GM12892 (cell line): ENCODE results near the gene GADD45G.

ENCODE experiments used
- DNase-seq: peaks from one replicate; pipeline ENCODE4 v3.0.0; 2011; ENCODE audit not compliant: insufficient read length
- FAIRE-seq: peaks from 2 replicates; lab custom pipeline; 2011; peaks lifted over from hg19 to GRCh38; lab: Jason Lieb, UNC
- POLR2A ChIP-seq: IDR thresholded peaks from 2 replicates; pipeline ENCODE4 v1.6.1; 2011; ENCODE audit warnings: low read depth, low read length, control low read depth
- POLR2AphosphoS5 ChIP-seq: IDR thresholded peaks from 2 replicates; pipeline ENCODE4 v1.6.1; 2011; ENCODE audit warnings: low read depth, low read length, control low read depth
- TAF1 ChIP-seq: IDR thresholded peaks from 2 replicates; pipeline ENCODE4 v1.6.1; 2011; ENCODE audit warnings: low read depth, mild to moderate bottlenecking, control low read depth, low read length, borderline replicate concordance

The GADD45G gene

DNA sequence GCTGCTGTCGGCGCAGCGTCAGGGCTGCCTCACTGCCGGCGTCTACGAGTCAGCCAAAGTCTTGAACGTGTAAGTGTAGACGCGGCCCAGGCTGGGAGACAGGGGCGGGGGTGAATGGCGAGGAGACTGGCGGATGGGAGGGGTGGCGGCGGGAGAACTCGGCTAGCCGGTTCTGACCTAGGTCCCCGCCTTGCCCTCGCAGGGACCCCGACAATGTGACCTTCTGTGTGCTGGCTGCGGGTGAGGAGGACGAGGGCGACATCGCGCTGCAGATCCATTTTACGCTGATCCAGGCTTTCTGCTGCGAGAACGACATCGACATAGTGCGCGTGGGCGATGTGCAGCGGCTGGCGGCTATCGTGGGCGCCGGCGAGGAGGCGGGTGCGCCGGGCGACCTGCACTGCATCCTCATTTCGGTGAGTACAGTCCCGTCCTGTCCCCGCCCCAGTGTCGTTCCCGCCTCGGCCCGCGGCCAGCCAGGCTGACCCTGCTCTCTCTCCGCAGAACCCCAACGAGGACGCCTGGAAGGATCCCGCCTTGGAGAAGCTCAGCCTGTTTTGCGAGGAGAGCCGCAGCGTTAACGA lies 745 bp downstream of the GADD45G start:
- no peak for TF ChIP-seq POLR2A
- no peak for TF ChIP-seq TAF1
- no peak for DNase-seq
- FAIRE-seq, result peak; percentile 92

DNA sequence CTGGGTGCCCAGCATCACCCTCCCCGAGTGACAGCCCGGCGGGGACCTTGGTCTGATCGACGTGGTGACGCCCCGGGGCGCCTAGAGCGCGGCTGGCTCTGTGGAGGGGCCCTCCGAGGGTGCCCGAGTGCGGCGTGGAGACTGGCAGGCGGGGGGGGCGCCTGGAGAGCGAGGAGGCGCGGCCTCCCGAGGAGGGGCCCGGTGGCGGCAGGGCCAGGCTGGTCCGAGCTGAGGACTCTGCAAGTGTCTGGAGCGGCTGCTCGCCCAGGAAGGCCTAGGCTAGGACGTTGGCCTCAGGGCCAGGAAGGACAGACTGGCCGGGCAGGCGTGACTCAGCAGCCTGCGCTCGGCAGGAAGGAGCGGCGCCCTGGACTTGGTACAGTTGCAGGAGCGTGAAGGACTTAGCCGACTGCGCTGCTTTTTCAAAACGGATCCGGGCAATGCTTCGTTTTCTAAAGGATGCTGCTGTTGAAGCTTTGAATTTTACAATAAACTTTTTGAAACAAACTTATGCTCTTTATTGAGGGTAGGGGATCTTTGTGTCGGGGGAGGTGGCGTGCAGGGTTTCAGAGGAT lies 1.3 kb downstream of the GADD45G start:
- DNase-seq (no peak), FAIRE-seq (peak; percentile 54)
- no peak for TF ChIP-seq TAF1
- TF ChIP-seq POLR2AphosphoS5, result no peak
- TF ChIP-seq POLR2A, result no peak

DNA sequence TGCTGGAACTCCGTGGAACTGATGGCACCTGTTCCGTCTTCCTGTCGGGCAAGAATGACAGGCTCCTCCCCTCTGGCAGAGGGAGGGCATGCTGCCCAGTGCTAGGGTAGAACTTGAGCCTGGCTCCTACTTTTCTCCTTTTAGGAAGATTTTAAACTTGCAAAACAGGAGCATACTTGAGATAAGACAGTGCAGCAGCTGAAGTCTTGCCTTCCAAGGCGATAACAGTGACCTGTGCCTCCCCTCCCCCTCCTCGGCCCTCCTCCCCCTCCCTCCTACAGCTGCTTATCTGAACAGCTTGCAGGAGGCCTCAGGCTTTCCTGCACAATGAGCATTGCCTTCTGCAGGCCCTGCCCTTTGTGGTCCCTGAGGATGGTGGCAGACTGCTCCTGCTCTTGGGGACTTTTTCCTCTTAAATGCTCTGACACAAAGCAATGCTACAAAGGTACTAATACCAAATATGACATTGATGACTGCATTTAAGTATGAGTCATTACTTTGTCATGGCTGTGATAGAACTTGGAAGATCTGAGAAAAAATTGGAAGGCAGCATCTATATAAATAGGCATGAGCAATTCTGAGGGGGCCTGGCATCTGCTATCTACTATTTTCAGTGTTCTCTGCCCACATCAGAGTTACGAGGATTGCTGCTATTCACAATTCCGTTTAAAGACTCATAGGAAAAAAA lies 2.0 kb downstream of the GADD45G start:
- DNase-seq (no peak), FAIRE-seq (peak; percentile 38)

DNA sequence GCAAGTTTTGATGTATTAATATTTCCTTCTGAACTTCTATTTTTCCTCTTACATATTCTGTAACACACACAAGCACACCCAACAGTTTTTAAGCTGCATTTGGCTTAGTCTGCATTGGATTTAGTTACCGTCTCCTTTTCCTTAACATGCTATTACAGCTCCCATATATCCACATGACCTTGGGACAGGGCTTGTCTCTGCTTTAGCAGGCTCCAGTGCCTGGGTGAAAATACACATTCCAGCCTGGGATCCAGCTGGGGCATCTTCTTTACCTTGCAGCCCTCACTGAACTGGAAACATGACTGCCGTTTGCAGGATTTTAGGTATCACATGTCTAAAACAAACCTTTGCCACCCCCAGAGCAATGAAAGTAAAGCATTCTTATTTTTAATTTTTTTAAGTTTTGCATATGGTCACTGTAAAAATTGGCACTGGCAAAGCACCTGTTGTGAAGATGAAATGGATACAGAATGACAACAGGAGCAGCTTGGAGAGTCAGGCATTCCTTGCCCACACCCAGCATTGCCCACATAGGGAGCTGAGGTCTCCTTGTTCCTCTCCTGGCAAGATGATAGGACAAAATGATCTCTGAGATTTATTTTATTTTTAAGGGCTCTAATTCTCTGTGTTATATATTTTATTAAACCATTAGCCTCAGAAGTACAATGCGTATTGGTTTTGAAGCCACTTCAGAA lies 4.0 kb downstream of the GADD45G start:
- FAIRE-seq, result no peak
- TF ChIP-seq POLR2A, result no peak
- TF ChIP-seq TAF1, result no peak
- TF ChIP-seq POLR2AphosphoS5, result no peak
- no peak for DNase-seq

More for the DNA sequence above, 2.0 kb downstream of the GADD45G start:
- TF ChIP-seq POLR2AphosphoS5, result no peak
- TF ChIP-seq TAF1, result no peak

DNA sequence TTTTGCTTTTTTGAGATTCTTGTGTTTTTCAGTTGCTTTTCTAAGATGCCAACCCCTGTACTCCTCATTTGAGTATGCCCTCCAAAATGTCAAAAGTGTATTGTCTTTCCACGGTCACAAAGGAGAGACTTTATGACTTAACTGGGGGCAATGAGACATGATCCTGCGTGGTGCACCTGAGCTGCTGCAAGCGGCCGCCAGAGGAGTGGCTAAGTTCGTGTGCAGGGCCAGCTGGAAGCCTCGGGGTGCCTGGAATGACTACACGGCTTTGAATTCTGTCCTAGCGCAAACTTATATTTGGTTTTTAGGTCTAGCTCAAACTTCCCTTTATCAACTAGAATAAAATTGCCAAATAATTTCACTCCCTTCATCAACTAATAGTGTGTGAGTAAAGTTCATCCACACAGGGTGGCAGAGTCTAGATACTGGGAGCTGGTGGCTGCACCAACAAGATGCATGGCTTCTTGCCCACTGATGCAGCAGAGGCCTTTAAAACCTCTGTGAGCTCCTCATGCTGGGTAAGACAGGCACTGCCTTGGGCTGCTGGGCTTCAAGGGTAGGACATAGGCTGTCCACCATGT lies 4.7 kb downstream of the GADD45G start:
- TF ChIP-seq POLR2AphosphoS5 (no peak), POLR2A (no peak), TAF1 (no peak)
- no peak for FAIRE-seq

DNA sequence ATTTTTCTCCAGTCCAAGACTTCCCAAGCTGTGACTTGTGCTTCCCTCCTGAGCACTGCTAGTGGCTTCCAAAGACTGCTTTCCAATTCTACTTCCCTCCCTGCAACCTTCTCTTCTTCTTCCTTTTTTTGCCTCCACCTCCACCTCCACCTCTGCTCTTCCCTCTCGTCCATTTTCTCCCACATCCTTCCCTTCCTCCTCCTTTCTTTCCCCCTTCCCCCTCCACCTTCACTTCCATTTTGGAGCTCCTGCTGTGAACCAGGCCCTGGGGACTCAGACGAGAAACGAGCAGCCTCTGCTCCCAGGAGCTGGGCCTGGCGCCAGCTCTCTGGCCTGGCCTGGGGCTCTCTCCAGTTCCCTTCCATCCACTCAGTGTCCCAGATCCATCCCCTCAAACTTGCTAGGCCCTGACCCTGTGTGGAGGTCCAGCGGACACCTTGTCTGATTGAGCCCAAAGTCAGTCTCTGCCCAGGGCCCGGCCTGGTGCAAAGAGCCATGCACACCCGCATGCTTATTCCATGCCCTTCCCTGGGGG lies 5.6 kb downstream of the GADD45G start:
- TF ChIP-seq POLR2AphosphoS5 (no peak), TAF1 (no peak), POLR2A (no peak)
- no peak for DNase-seq
- no peak for FAIRE-seq

More for the DNA sequence above, 4.7 kb downstream of the GADD45G start:
- no peak for DNase-seq

DNA sequence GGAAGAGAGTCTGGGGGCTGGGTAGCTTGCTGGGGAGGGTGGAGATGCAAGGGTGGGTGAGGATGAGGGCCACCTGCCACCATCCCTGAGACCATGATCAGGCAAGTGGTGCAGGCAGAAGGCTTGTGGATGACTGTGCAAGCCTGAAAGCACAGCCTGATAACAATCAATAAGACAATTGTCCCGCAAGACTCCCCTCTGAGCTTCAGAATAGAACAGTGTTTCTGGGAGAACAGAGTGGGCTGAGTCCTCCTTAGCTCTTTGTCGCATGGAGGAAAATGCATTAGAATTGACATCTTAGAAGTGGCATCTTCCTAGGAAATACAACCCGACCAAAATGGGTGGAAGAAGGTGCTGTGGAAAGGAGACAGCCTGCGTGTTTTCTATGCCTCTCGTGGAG lies 6.6 kb downstream of the GADD45G start:
- TF ChIP-seq POLR2A (no peak), TAF1 (no peak), POLR2AphosphoS5 (no peak)
- DNase-seq (no peak), FAIRE-seq (no peak)

DNA sequence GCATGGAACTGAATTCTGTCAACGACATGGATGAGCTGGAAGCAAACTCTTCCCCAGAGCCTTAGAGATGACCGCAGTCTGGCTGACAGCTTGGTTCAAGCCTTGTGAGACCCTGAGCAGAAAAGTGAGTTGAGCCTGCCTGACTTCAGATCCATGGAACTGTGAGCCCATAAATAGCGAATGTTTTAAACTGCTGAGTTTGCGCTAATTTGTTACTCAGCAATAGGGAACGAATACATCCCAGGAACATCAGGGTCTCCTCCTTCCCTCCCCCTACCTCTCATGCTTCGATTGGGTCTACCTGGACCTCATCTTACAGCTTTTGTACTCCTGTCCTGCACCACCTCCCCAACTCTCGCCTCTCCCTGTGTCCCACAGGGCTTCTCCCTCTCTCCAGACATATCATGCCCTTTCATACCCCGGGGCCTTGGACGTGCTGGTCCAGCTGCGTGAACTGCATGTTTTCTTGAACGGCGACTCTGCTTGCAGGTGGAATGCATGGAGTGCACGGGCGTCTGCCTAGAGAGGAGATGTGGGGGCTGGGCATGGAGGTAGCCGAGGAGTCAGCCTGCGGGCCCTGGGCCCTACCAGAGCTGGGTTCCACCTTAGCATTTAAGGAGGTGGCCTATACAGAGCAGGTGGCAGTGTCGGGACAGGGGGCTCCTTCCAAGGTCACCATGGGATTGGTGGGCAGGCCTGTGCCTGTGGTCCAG lies 7.9 kb downstream of the GADD45G start:
- no peak for FAIRE-seq
- DNase-seq, result no peak
- no peak for TF ChIP-seq POLR2A
- no peak for TF ChIP-seq TAF1
- no peak for TF ChIP-seq POLR2AphosphoS5

DNA sequence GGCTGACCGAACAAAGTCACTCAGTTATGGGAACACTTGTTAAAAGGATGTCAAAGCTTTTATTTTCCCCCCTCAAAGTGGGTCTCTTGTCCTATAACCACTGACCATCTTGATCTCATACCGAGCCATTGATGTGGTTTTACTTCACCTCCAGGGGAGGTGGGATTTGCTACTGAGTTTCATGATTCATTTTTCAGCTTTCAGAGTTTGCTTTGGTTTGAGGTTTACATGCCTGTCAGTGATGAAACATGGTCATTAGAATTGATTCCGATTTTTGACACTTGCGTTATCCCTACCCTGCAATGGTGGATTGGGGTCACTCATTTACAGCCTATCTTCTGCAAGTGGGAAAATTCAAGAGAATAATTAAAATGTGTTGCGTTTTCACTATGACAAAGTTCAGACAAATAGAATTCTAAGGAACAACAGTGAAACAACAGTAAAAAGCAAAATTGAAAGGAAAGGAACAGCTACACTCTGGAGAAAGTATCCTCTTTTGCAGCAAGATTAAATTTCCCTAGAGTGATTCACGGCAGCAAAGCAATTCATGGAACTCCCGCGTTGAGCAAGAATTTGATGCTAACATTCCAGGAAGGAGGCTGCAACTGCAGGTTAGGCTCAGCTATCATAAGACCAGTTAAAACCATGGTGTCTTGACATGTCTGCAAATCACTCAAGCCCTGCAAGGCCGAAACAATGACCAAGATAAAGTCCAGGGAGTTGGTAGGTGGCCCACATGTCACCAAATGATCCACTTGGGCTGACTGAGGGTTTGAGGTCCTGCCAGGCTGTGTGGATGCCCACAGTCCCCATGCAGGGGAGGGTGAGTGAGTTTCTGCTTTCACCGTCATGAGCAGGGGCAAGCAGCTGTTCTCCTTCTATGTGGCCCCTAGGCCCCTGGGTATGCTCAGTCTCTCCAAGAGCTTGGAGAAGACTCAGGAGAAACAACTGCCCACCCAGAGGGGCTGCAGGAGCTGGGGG lies 9.4 kb downstream of the GADD45G start:
- DNase-seq (no peak), FAIRE-seq (no peak)
- TF ChIP-seq TAF1 (no peak), POLR2AphosphoS5 (no peak), POLR2A (no peak)

DNA sequence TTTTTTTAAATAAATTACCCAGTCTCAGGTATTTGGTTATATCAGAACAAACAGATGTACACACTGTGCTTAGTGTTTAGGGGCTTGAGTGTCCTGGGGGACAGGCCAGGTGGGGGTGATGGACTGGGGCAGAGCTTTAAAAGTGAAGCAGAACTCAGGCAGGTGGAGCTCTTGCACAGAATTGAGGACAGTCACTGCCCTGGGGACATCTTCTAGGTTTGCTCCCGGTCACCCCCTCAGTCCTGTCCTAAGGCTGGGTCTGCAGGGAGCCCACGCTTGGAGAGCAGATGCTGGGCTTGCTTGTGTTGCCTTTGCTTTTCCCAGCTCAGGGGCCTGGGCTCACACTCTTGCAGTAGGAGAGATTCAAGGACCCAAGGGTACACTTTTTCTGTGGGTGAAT lies 10.8 kb downstream of the GADD45G start:
- DNase-seq (no peak), FAIRE-seq (no peak)
- no peak for TF ChIP-seq POLR2A
- TF ChIP-seq POLR2AphosphoS5, result no peak
- no peak for TF ChIP-seq TAF1

DNA sequence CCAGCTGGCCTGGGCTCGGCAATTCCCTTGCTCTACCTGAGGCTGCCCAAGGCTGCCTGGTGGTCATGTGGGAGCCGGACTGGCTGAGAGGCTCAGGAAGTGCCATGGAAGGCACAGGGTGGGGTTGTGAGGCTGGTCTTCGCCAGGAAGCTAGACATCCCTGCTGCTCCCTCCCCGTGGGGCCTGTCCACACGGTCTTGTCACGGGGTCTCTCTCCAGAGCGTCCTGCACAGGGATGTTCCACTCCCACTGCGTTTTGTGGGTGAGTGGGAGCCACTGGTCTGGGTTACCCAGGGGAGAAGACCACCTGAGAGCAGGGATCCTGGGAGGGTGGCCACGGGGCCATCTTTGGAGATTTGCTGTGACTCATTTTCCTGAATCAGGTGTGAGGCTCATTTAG lies 11.6 kb downstream of the GADD45G start:
- TF ChIP-seq TAF1 (no peak), POLR2AphosphoS5 (no peak), POLR2A (no peak)

More for the DNA sequence above, 11.6 kb downstream of the GADD45G start:
- FAIRE-seq (no peak), DNase-seq (no peak)
